Measurements from ENCODE around the gene TMEM125.

Gene TMEM125

GRCh38 chr1:43322506-43322905, 52.7 kb downstream of the TMEM125 start:
- H3K4me3 ChIP-seq (ENCODE audit: low read length in 2 of 2): no peak overlapping the region
- H3K4me2 ChIP-seq (ENCODE audit: insufficient read depth, low read length, poor library complexity, severe bottlenecking): no peak overlapping the region
- no peak overlapping the region for H3K9ac ChIP-seq (ENCODE audit: low read depth, low read length, poor library complexity)
- no peaks in the 10 kb centered on the region for H3K27me3 ChIP-seq (ENCODE audit: control insufficient read depth in 3 of 3, insufficient read depth in 3 of 3, low read depth in 1 of 3, low read length in 3 of 3)
- H3K27ac ChIP-seq (replicated peaks; ENCODE audit: low read length): no peak overlapping the region
- no peak overlapping the region for H3K23ac ChIP-seq (ENCODE audit: low read depth, low read length, poor library complexity)
- peaks cover 0 to 5% of the 10 kb centered on the region in 2 donors for H3K4me1 ChIP-seq (ENCODE audit: control insufficient read depth in 2 of 2, insufficient read depth in 1 of 2, low read depth in 1 of 2, low read length in 2 of 2)
- H3K9me3 ChIP-seq (replicated peaks in 1 of 2; ENCODE audit: control insufficient read depth in 2 of 2, insufficient read depth in 1 of 2, low read depth in 1 of 2, low read length in 2 of 2): peaks cover 0 to 1% of the 10 kb centered on the region in 2 donors
- DNase-seq (ENCODE audit: low spot score): no peak
- H3K4ac ChIP-seq (ENCODE audit: low read length): no peak overlapping the region
- H3K14ac ChIP-seq (ENCODE audit: low read length): no peak overlapping the region
- H4K91ac ChIP-seq (ENCODE audit: low read depth, low read length, poor library complexity): no peak overlapping the region
- WGBS, 2 donors (ENCODE audit: extremely low coverage in 2 of 2, insufficient read length in 2 of 2, insufficient replicate concordance in 1 of 2): no CpG with 5 or more reads among the region's 5 CpGs
- H3K79me1 ChIP-seq (ENCODE audit: low read depth, low read length): no peaks in the 10 kb centered on the region
- no peak overlapping the region for H2AFZ ChIP-seq (ENCODE audit: low read length)
- no peak overlapping the region for H2AK5ac ChIP-seq (ENCODE audit: low read depth, low read length)
- H2BK15ac ChIP-seq (ENCODE audit: low read length): no peak overlapping the region
- no peak overlapping the region for H2BK120ac ChIP-seq (ENCODE audit: low read depth, low read length)
- no peak overlapping the region for H2BK12ac ChIP-seq (ENCODE audit: low read length)
- H2BK5ac ChIP-seq (ENCODE audit: low read length): no peak overlapping the region
- H3K18ac ChIP-seq (ENCODE audit: low read length): no peak overlapping the region
- no peak overlapping the region for H4K8ac ChIP-seq (ENCODE audit: low read depth, low read length)
- no peaks in the 10 kb centered on the region for H3K36me3 ChIP-seq (replicated peaks in 1 of 2; ENCODE audit: control insufficient read depth in 2 of 2, insufficient read depth in 2 of 2, low read length in 2 of 2)

All from neuronal stem cell (in vitro differentiated cells).